ENCODE measurements around the gene LPGAT1. TPM values are rescaled to one million over a fixed set of nuclear protein-coding genes. Genes with fewer than 3 reads are reported as not detected.
A peak's percentile ranks its signal among the peaks of the same experiment; 100 is the strongest.

Gene LPGAT1
- total RNA-seq, 4 donors from 2014 or later = 48.1 to 66.6 (median 53.3) TPM

- Histone ChIP-seq H3K9me3 (no peaks in the 10 kb centered on the region), H3K4me1 (peaks cover 0 to 26% (median 4%) of the 10 kb centered on the region in 3 donors), H3K27ac (peak overlapping the region in 2 of 4 donors; percentile 11 to 60), H3K36me3 (peaks cover 0 to 27% of the 10 kb centered on the region in 2 donors), H3K4me3 (no peak overlapping the region), H3K27me3 (no peaks in the 10 kb centered on the region)
- no peak for TF ChIP-seq CTCF (IDR thresholded peaks at IDR 0.05)
- no peak for TF ChIP-seq POLR2A (IDR thresholded peaks at IDR 0.05)
- no peak for TF ChIP-seq EP300 (IDR thresholded peaks at IDR 0.05)
- TF ChIP-seq POLR2AphosphoS5 (IDR thresholded peaks at IDR 0.05) = no peak
- no peak for ATAC-seq
- WGBS, 2 donors (ENCODE audit: low coverage in 1 of 2) = 5% methylated on average over 2 of the region's 2 CpGs
These were observed 49.3 kb downstream of the LPGAT1 start for GRCh38 chr1:211781260-211781659.

- TF ChIP-seq CTCF (IDR thresholded peaks at IDR 0.05) = no peak
- TF ChIP-seq POLR2AphosphoS5 (IDR thresholded peaks at IDR 0.05) = no peak
- TF ChIP-seq POLR2A (IDR thresholded peaks at IDR 0.05) = no peak
- TF ChIP-seq EP300 (IDR thresholded peaks at IDR 0.05) = no peak
- Histone ChIP-seq H3K27ac (no peak overlapping the region), H3K27me3 (no peaks in the 10 kb centered on the region), H3K4me1 (no peaks in the 10 kb centered on the region), H3K9me3 (no peaks in the 10 kb centered on the region), H3K4me3 (no peak overlapping the region), H3K36me3 (peaks cover 0 to 37% of the 10 kb centered on the region in 2 donors)
- 76 to 90% methylated on average over 4 of the region's 4 CpGs for WGBS, 2 donors (ENCODE audit: low coverage in 1 of 2)
- no peak for ATAC-seq
These were observed 55.4 kb downstream of the LPGAT1 start for GRCh38 chr1:211775170-211775569.

- ATAC-seq = no peak
- TF ChIP-seq POLR2AphosphoS5 (IDR thresholded peaks at IDR 0.05) = no peak
- TF ChIP-seq EP300 (IDR thresholded peaks at IDR 0.05) = no peak
- TF ChIP-seq POLR2A (IDR thresholded peaks at IDR 0.05) = no peak
- TF ChIP-seq CTCF (IDR thresholded peaks at IDR 0.05) = no peak
- H3K27me3 ChIP-seq = no peaks in the 10 kb centered on the region
- H3K27ac ChIP-seq = no peak overlapping the region
- no peak overlapping the region for H3K4me3 ChIP-seq
- no peaks in the 10 kb centered on the region for H3K4me1 ChIP-seq
- H3K9me3 ChIP-seq = no peaks in the 10 kb centered on the region
- peaks cover 0 to 35% of the 10 kb centered on the region in 2 donors for H3K36me3 ChIP-seq
- WGBS, 2 donors (ENCODE audit: low coverage in 1 of 2) = 90% methylated on average over 1 of the region's 1 CpG
These were observed 65.9 kb downstream of the LPGAT1 start for GRCh38 chr1:211764701-211765100.

GRCh38 chr1:211762206-211762605 is 68.4 kb downstream of the LPGAT1 start:
- no peak overlapping the region for H3K27ac ChIP-seq
- 87 to 96% methylated on average over 3 of the region's 3 CpGs for WGBS, 2 donors (ENCODE audit: low coverage in 1 of 2)
- H3K4me3 ChIP-seq = no peak overlapping the region
- TF ChIP-seq CTCF (IDR thresholded peaks at IDR 0.05) = no peak
- no peak for TF ChIP-seq POLR2AphosphoS5 (IDR thresholded peaks at IDR 0.05)
- TF ChIP-seq EP300 (IDR thresholded peaks at IDR 0.05) = no peak
- TF ChIP-seq POLR2A (IDR thresholded peaks at IDR 0.05) = no peak
- H3K9me3 ChIP-seq = no peaks in the 10 kb centered on the region
- ATAC-seq = no peak
- no peaks in the 10 kb centered on the region for H3K27me3 ChIP-seq
- no peaks in the 10 kb centered on the region for H3K4me1 ChIP-seq
- peaks cover 0 to 48% of the 10 kb centered on the region in 2 donors for H3K36me3 ChIP-seq

- no peaks in the 10 kb centered on the region for H3K4me1 ChIP-seq
- no peak overlapping the region for H3K27ac ChIP-seq
- TF ChIP-seq POLR2A (IDR thresholded peaks at IDR 0.05) = no peak
- no peak for TF ChIP-seq EP300 (IDR thresholded peaks at IDR 0.05)
- no peak for TF ChIP-seq POLR2AphosphoS5 (IDR thresholded peaks at IDR 0.05)
- no peak for TF ChIP-seq CTCF (IDR thresholded peaks at IDR 0.05)
- H3K9me3 ChIP-seq = no peaks in the 10 kb centered on the region
- ATAC-seq = no peak
- H3K36me3 ChIP-seq = peaks cover 0 to 49% of the 10 kb centered on the region in 2 donors
- no peak overlapping the region for H3K4me3 ChIP-seq
- no peaks in the 10 kb centered on the region for H3K27me3 ChIP-seq
These were observed 69.2 kb downstream of the LPGAT1 start for GRCh38 chr1:211761400-211761799.
